ENCODE measurements around the gene PRKCH.

Gene PRKCH

GRCh38 chr14:61491876-61492434 is 170.6 kb downstream of the PRKCH start:
- Mint-ChIP-seq H3K27ac (no peak overlapping the region), H3K4me3 (no peak overlapping the region), H3K27me3 (no peaks in the 10 kb centered on the region), H3K9me3 (no peaks in the 10 kb centered on the region), H3K36me3 (peaks cover 31% of the 10 kb centered on the region), H3K4me1 (peaks cover 27% of the 10 kb centered on the region)
- no peak for DNase-seq
- CTCF ChIA-PET, result interaction anchor here (0.7 to 1.4 kb wide), 5 partner anchors 8 to 213 kb away, joined by 3 to 7 read pairs (median 3); no protein-coding TSS in a partner anchor

- peak; percentile 23 for DNase-seq
- Mint-ChIP-seq H3K4me1 (peaks cover 22% of the 10 kb centered on the region), H3K27me3 (no peaks in the 10 kb centered on the region), H3K4me3 (no peak overlapping the region), H3K36me3 (peaks cover 31% of the 10 kb centered on the region), H3K27ac (no peak overlapping the region), H3K9me3 (no peaks in the 10 kb centered on the region)
- CTCF ChIA-PET, result interaction anchor here (0.7 to 1.4 kb wide), 5 partner anchors 9 to 253 kb away, joined by 3 to 7 read pairs (median 3); no protein-coding TSS in a partner anchor
Measured at GRCh38 chr14:61492474-61492873, 171.1 kb downstream of the PRKCH start.

GRCh38 chr14:61493239-61493638 is 171.9 kb downstream of the PRKCH start:
- H3K4me3 Mint-ChIP-seq, result no peak overlapping the region
- CTCF ChIA-PET, result interaction anchor here (0.9 to 1.4 kb wide), 4 partner anchors 10 to 253 kb away, joined by 3 to 7 read pairs (median 4); no protein-coding TSS in a partner anchor
- H3K9me3 Mint-ChIP-seq, result no peaks in the 10 kb centered on the region
- H3K36me3 Mint-ChIP-seq, result peaks cover 33% of the 10 kb centered on the region
- H3K4me1 Mint-ChIP-seq, result peaks cover 21% of the 10 kb centered on the region
- no peaks in the 10 kb centered on the region for H3K27me3 Mint-ChIP-seq
- no peak overlapping the region for H3K27ac Mint-ChIP-seq
- peak; percentile 3 for DNase-seq

GRCh38 chr14:61494018-61494417 is 172.6 kb downstream of the PRKCH start:
- H3K27ac Mint-ChIP-seq, result no peak overlapping the region
- DNase-seq, result no peak
- no peaks in the 10 kb centered on the region for H3K9me3 Mint-ChIP-seq
- no peak overlapping the region for H3K4me3 Mint-ChIP-seq
- CTCF ChIA-PET, result no interaction called here
- peaks cover 38% of the 10 kb centered on the region for H3K36me3 Mint-ChIP-seq
- H3K27me3 Mint-ChIP-seq, result no peaks in the 10 kb centered on the region
- peaks cover 18% of the 10 kb centered on the region for H3K4me1 Mint-ChIP-seq

GRCh38 chr14:61495809-61496208 is 174.4 kb downstream of the PRKCH start:
- CTCF ChIA-PET, result no interaction called here
- no peaks in the 10 kb centered on the region for H3K27me3 Mint-ChIP-seq
- H3K4me1 Mint-ChIP-seq, result peaks cover 32% of the 10 kb centered on the region
- peak overlapping the region; percentile 75 for H3K27ac Mint-ChIP-seq
- no peaks in the 10 kb centered on the region for H3K9me3 Mint-ChIP-seq
- DNase-seq, result no peak
- H3K36me3 Mint-ChIP-seq, result peaks cover 53% of the 10 kb centered on the region
- H3K4me3 Mint-ChIP-seq, result no peak overlapping the region

- Mint-ChIP-seq H3K27me3 (no peaks in the 10 kb centered on the region), H3K27ac (no peak overlapping the region), H3K36me3 (peaks cover 69% of the 10 kb centered on the region), H3K4me1 (peaks cover 57% of the 10 kb centered on the region), H3K9me3 (no peaks in the 10 kb centered on the region), H3K4me3 (no peak overlapping the region)
- CTCF ChIA-PET, result no interaction called here
- DNase-seq, result no peak
Measured at GRCh38 chr14:61498303-61498702, 176.9 kb downstream of the PRKCH start.

GRCh38 chr14:61498811-61499210 is 177.4 kb downstream of the PRKCH start:
- H3K4me1 Mint-ChIP-seq, result peaks cover 62% of the 10 kb centered on the region
- H3K36me3 Mint-ChIP-seq, result peaks cover 74% of the 10 kb centered on the region
- CTCF ChIA-PET, result interaction anchor here (1.0 kb wide), 1 partner anchor 18 kb away, joined by 3 read pairs; no protein-coding TSS in a partner anchor

GRCh38 chr14:61499991-61500390 is 178.6 kb downstream of the PRKCH start:
- Mint-ChIP-seq H3K36me3 (peaks cover 76% of the 10 kb centered on the region), H3K4me3 (no peak overlapping the region), H3K9me3 (peaks cover 4% of the 10 kb centered on the region), H3K4me1 (peaks cover 68% of the 10 kb centered on the region), H3K27ac (no peak overlapping the region), H3K27me3 (no peaks in the 10 kb centered on the region)
- no peak for DNase-seq
- CTCF ChIA-PET, result interaction anchor here (0.8 to 1.0 kb wide), 2 partner anchors 19 to 25 kb away, joined by 3 read pairs; no protein-coding TSS in a partner anchor

More at GRCh38 chr14:61498811-61499210, 177.4 kb downstream of the PRKCH start:
- peak overlapping the region; percentile 21 for H3K27ac Mint-ChIP-seq
- no peak overlapping the region for H3K4me3 Mint-ChIP-seq
- H3K27me3 Mint-ChIP-seq, result no peaks in the 10 kb centered on the region
- DNase-seq, result no peak
- H3K9me3 Mint-ChIP-seq, result no peaks in the 10 kb centered on the region

- CTCF ChIA-PET, result interaction anchor here (0.6 to 1.8 kb wide), 3 partner anchors 23 to 180 kb away, joined by 3 to 9 read pairs (median 3); partner anchors contain the start of gene PRKCH
- no peak for DNase-seq
- Mint-ChIP-seq H3K27ac (peak overlapping the region; percentile 98), H3K4me1 (peaks cover 77% of the 10 kb centered on the region), H3K36me3 (peaks cover 75% of the 10 kb centered on the region), H3K4me3 (no peak overlapping the region), H3K9me3 (peaks cover 8% of the 10 kb centered on the region), H3K27me3 (no peaks in the 10 kb centered on the region)
Measured at GRCh38 chr14:61501714-61502458, 180.5 kb downstream of the PRKCH start.

GRCh38 chr14:61502459-61503093 is 181.2 kb downstream of the PRKCH start:
- CTCF ChIA-PET, result interaction anchor here (0.6 to 1.8 kb wide), 3 partner anchors 24 to 216 kb away, joined by 3 to 9 read pairs (median 3); partner anchors contain the start of gene PRKCH
- Mint-ChIP-seq H3K4me1 (peaks cover 83% of the 10 kb centered on the region), H3K36me3 (peaks cover 74% of the 10 kb centered on the region), H3K27me3 (no peaks in the 10 kb centered on the region), H3K4me3 (peak overlapping the region; percentile 69), H3K27ac (peak overlapping the region; percentile 98), H3K9me3 (peaks cover 8% of the 10 kb centered on the region)
- no peak for DNase-seq

- CTCF ChIA-PET, result interaction anchor here (0.8 to 1.8 kb wide), 5 partner anchors 9 to 216 kb away, joined by 3 to 9 read pairs (median 4); no protein-coding TSS in a partner anchor
- Mint-ChIP-seq H3K4me1 (peaks cover 90% of the 10 kb centered on the region), H3K27ac (peak overlapping the region; percentile 98), H3K4me3 (peak overlapping the region; percentile 69), H3K9me3 (peaks cover 8% of the 10 kb centered on the region), H3K27me3 (no peaks in the 10 kb centered on the region), H3K36me3 (peaks cover 79% of the 10 kb centered on the region)
- DNase-seq, result peak; percentile 67
Measured at GRCh38 chr14:61503167-61503801, 181.9 kb downstream of the PRKCH start.

- Mint-ChIP-seq H3K9me3 (peaks cover 8% of the 10 kb centered on the region), H3K4me1 (peaks cover 93% of the 10 kb centered on the region), H3K36me3 (peaks cover 80% of the 10 kb centered on the region), H3K4me3 (peak overlapping the region; percentile 22), H3K27ac (peak overlapping the region; percentile 98), H3K27me3 (no peaks in the 10 kb centered on the region)
- no peak for DNase-seq
- CTCF ChIA-PET, result interaction anchor here (0.6 kb wide), 1 partner anchor 255 kb away, joined by 3 read pairs; no protein-coding TSS in a partner anchor
Measured at GRCh38 chr14:61504901-61505300, 183.5 kb downstream of the PRKCH start.

GRCh38 chr14:61505815-61506809 is 184.7 kb downstream of the PRKCH start:
- Mint-ChIP-seq H3K36me3 (peaks cover 81% of the 10 kb centered on the region), H3K4me3 (no peak overlapping the region)

More at GRCh38 chr14:61505815-61506809, 184.7 kb downstream of the PRKCH start:
- peaks cover 97% of the 10 kb centered on the region for H3K4me1 Mint-ChIP-seq
- no peaks in the 10 kb centered on the region for H3K27me3 Mint-ChIP-seq
- DNase-seq, result no peak
- CTCF ChIA-PET, result interaction anchor here (0.8 kb wide), 1 partner anchor 9 kb away, joined by 3 read pairs; no protein-coding TSS in a partner anchor
- H3K9me3 Mint-ChIP-seq, result peaks cover 8% of the 10 kb centered on the region
- H3K27ac Mint-ChIP-seq, result peak overlapping the region; percentile 98
